ENCODE measurements around the gene FAM20C.
"Not testable (repeated sequence)": the region's sequence is repeated elsewhere in the genome, so short reads cannot be mapped to it uniquely, and the experiment has no call there.

Gene FAM20C

DNA sequence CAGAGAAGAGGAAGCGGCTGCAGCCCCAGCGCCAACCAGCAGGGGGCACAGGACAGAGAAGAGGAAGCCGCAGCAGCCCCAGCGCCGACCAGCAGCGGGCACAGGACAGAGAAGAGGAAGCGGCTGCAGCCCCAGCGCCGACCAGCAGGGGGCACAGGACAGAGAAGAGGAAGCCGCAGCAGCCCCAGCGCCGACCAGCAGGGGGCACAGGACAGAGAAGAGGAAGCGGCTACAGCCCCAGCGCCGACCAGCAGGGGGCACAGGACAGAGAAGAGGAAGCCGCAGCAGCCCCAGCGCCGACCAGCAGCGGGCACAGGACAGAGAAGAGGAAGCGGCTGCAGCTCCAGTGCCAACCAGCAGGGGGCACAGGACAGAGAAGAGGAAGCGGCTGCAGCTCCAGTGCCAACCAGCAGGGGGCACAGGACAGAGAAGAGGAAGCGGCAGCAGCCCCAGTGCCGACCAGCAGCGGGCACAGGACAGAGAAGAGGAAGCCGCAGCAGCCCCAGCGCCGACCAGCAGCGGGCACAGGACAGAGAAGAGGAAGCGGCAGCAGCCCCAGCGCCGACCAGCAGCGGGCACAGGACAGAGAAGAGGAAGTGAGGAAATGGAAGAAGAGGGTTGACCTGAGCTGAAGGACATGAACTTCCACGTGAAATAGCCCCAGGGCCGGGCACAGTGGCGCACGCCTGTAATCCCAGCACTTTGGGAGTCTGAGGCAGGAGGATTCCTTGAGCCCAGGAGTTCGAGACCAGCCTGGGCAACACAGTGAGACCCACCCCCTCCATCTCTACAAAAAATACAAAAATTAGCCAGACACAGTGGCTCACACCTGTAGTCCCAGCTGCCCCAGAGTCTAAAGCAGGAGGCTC is 71.3 kb downstream of the FAM20C start:
- TF ChIP-seq, protein P1, sequence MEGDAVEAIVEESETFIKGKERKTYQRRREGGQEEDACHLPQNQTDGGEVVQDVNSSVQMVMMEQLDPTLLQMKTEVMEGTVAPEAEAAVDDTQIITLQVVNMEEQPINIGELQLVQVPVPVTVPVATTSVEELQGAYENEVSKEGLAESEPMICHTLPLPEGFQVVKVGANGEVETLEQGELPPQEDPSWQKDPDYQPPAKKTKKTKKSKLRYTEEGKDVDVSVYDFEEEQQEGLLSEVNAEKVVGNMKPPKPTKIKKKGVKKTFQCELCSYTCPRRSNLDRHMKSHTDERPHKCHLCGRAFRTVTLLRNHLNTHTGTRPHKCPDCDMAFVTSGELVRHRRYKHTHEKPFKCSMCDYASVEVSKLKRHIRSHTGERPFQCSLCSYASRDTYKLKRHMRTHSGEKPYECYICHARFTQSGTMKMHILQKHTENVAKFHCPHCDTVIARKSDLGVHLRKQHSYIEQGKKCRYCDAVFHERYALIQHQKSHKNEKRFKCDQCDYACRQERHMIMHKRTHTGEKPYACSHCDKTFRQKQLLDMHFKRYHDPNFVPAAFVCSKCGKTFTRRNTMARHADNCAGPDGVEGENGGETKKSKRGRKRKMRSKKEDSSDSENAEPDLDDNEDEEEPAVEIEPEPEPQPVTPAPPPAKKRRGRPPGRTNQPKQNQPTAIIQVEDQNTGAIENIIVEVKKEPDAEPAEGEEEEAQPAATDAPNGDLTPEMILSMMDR (IDR thresholded peaks at IDR 0.05; ENCODE audit: control insufficient read depth, insufficient read depth, low read depth, low read length, missing control alignments) = peak; percentile 32
- not testable (repeated sequence) for H3K4me3 ChIP-seq (ENCODE audit: control insufficient read depth, low read depth, low read length); DNase-seq (ENCODE audit: low read depth)

DNA sequence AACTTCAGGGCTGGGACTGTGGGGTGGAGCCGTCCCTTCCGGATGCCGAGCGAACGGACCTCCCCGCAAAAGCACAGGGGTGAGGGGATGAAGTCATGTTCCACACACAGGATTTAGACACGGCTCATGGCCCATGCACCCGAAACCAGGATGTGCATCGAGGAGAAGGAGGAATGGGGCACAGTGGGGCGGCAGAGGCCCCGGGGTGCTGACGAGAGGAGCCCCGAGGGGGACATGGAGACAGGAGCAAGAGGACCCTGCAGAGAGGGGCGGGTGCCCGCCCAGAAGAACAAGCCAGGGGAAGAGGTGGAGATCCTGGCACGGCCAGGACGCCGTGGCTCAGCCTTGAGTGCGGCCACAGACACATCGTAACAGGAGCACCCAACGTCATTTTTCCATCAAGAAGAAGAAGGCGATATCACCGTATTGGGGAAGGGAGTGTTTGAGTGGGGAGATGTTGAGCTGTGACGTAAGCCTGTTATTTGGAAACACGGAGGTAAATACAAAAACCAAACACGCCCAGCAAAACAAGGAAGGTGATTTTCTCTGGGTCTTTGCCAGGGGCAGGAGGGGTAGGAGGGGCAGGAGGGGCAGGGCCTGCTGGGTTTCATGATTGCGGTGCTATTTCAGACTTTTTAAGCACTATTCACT is 72.3 kb downstream of the FAM20C start:
- H3K4me3 ChIP-seq (ENCODE audit: control insufficient read depth, low read depth, low read length) = no peak overlapping the region
- TF ChIP-seq, protein P1 (IDR thresholded peaks at IDR 0.05; ENCODE audit: control insufficient read depth, insufficient read depth, low read depth, low read length, missing control alignments) = no peak
- DNase-seq (ENCODE audit: low read depth) = no peak

DNA sequence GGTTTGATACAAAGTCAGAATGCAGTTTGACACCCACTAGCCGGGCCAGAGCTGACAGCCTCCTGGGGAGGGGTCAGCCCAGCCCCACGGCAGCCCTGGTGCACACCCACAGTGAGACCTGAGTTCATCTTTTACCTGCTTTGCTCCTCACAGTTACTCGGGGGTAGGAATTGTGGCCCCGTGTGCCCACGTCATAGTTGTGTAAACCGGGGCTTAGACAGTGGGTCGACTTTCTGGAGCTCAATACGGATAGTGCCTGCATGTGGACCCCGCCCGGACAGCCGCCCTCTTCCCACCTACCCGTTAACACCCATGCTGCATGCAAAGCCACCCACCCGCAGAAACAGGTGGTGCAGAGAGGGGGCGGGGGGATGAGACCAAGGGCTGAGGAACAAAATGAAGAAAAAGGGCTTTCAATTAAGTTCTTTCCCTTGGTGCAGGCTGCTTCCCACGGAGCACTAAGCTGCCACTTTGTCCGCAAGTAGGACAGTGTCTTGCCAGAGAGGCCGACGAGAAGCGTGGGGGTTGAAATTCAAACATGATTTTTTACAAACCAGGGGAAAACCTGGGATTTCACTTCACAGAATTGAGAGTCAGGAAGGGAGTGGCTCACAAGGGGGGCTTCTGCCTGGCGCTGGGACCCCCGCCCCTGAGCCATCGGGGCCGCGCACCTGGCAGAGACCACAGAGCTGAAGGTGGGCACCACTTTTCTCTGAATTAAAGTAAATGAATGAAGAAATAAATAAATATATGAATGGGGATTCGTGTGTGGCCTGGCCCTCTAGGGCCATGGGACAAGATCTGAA is 73.0 kb downstream of the FAM20C start:
- TF ChIP-seq, protein P1 (IDR thresholded peaks at IDR 0.05; ENCODE audit: control insufficient read depth, insufficient read depth, low read depth, low read length, missing control alignments) = no peak
- H3K4me3 ChIP-seq (ENCODE audit: control insufficient read depth, low read depth, low read length) = no peak overlapping the region
- DNase-seq (ENCODE audit: low read depth) = no peak

DNA sequence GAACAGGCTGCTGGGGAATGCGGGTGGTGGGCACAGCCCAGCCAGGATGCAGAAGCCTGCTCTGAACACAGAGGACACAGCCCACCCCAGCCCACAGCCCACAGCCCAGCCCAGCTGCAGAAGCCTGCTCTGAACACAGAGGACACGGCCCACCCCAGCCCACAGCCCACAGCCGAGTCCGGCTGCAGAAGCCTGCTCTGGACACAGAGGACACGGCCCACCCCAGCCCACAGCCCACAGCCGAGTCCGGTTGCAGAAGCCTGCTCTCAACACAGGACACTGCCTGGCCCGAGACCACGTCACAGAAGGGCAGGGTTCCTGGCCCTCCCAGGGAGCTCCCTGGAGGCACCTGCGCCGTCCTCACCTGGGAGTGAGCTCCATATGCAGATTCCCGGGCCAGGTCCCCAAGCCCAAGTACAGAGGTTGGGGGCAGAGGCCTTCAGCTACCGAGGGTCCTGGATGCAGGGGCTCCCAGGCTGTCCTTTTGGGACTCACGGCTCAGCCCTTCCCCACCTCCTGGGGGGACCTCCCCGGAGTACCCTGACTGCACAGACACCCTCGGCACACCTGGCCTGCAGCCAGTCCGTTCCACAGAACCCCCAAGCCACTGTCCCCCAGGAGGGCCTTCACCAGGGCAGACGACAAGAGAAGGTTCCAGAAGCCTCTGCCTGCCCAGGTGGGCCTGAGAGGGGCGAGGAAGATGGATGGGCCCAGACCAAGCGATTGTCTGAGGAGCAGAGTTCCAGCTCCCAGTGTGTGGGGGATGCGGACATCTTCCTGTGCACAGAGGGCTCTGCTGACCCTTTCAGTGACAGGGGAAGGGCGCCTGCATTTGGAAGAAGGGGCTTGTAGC is 73.9 kb downstream of the FAM20C start:
- no peak for DNase-seq (ENCODE audit: low read depth)
- H3K4me3 ChIP-seq (ENCODE audit: control insufficient read depth, low read depth, low read length) = no peak overlapping the region
- TF ChIP-seq, protein P1 (IDR thresholded peaks at IDR 0.05; ENCODE audit: control insufficient read depth, insufficient read depth, low read depth, low read length, missing control alignments) = no peak

DNA sequence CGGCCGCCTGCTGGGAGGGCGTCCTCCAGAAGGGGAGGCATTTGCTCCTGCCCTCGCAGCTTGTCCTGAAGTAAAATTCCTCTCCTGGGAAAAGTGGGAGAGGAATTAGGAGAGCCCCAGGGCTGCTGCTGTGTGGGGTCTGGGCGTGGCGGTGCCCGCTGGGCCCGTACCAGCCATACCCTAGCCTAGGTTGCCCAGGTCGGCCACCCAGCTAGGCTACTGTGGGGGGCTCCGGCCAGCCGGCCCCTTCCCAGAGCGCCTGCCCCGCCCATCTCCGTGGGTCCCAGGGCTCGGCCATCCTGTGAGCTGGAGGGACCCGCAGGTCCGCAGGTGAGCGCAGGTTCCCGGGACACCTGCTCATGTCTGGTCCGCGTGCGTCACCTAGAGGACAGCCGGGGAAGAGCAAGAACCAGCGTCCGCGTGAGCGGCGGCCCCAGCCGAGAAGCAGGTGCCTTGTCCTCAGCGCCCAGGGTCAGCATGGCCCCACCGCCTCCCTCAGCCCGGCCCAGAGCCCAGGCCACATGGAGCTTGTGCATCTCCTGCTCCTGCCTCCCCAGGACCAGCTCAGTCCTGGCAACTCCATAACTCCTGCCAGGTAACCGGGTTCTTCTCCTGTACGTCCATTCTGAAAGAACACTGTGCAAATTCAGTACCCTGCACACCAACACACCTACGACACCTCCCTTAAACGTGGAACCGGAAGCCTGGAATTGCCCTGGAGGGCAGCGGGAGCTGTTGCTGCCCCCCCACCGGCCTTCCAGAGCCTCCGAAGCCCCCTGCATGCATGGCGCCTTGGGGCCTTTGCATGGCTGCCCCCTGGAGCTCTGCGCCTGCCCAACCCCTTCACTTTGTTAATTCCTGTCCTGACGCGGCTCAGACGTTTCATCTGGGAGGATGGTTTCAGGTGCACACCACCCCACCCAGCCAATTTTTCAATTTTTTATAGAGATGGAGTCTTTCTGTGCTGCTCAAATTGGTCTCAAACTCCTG is 74.8 kb downstream of the FAM20C start:
- TF ChIP-seq, protein P1 (IDR thresholded peaks at IDR 0.05; ENCODE audit: control insufficient read depth, insufficient read depth, low read depth, low read length, missing control alignments) = peak; percentile 10
- no peak overlapping the region for H3K4me3 ChIP-seq (ENCODE audit: control insufficient read depth, low read depth, low read length)
- no peak for DNase-seq (ENCODE audit: low read depth)

All from AG09309 (cell line).